Pancreas (tissue), 10 donors: ENCODE data around the gene DOHH. TPM values are rescaled to one million over a fixed set of nuclear protein-coding genes. Genes with fewer than 3 reads are reported as not detected.
A peak's percentile ranks its signal among the peaks of the same experiment; 100 is the strongest.

ENCODE experiments used
- ATAC-seq, 4 donors: fragments of 200-7000 bp; cut with Tn5 transposase; one replicate each; pipeline versions ENCODE4 v1.8.0 to v1.9.1; 2020; ENCODE audit warnings: mild to moderate bottlenecking in 4 of 4, moderate library complexity in 4 of 4
- DNase-seq, 6 donors: peaks; one replicate each; pipeline ENCODE4 v3.0.0-alpha.2; 2020
- FAIRE-seq: peaks from 2 replicates; lab custom pipeline; 2012; peaks lifted over from hg19 to GRCh38; lab: Jason Lieb, UNC
- H3K27ac ChIP-seq, 4 donors: fragments of 200-600 bp; sonication (generic); 1 replicate in 3 of 4; 2 replicates in 1 of 4; pipeline versions ENCODE4 v1.5.0 to v1.8.0; 2020
- H3K27me3 ChIP-seq, 4 donors: fragments of 200-600 bp; one replicate each; pipeline ENCODE4 v1.8.0; 2021
- H3K36me3 ChIP-seq, 3 donors: fragments of 200-600 bp; sonication (generic) in 1 of 3; one replicate each; pipeline versions ENCODE4 v1.5.0 to v1.8.0; 2020 to 2021
- H3K4me1 ChIP-seq, 3 donors: fragments of 200-600 bp; one replicate each; pipeline ENCODE4 v1.8.0; 2021
- H3K4me3 ChIP-seq, 4 donors: fragments of 200-600 bp; sonication (generic) in 2 of 4; one replicate each; pipeline versions ENCODE4 v1.5.0 to v1.8.0; 2020 to 2021
- H3K9me3 ChIP-seq, 4 donors: fragments of 200-600 bp; one replicate each; pipeline ENCODE4 v1.8.0; 2021
- WGBS, 2 donors: extraction: QIAGEN DNeasy Blood & Tissue Kit; methylation state at CpG; one replicate each; pipeline ENCODE4 v1.1.7; 2013; 5-methylcytosine and 5-hydroxymethylcytosine counted together
- intact Hi-C, 3 donors: fragments of 100-400 bp; cut with DNase I; formaldehyde crosslinking; loops; one replicate each; pipeline versions ENCODE4 v1.11.1 to v1.14.2; 2022
- polyA plus RNA-seq, 2 donors: library from polyadenylated mRNA; stranded (reverse); fragments of 200-250 nt; gene quantifications; one replicate each; pipeline ENCODE4 v1.2.3, GENCODE V29; 2013
- total RNA-seq, 6 donors: library from RNA; stranded (reverse); fragmentation: NEBNext Ultra II Directional in 4 of 6; extraction: Animal tissue kit (Norgen Biotek cat#: 25700) in 4 of 6; gene quantifications; one replicate each; pipeline versions ENCODE4 v1.2.1 to v1.2.4, GENCODE V29; 2021 to 2023
- TF ChIP-seq, protein P1 (sequence below), 4 donors: fragments of 200-600 bp; sonication (generic) in 3 of 4; IDR thresholded peaks; one replicate each; pipeline versions ENCODE4 v1.5.0 to v1.8.0; 2021; ENCODE audit warnings: antibody characterized with exemption in 4 of 4
- donor health status: healthy with polysubstance abuse.
- donor health status: DM: no; HTN: no; CAD: no; lungs with moderate emphysema.
- donor health status: DM: no; HTN: no; CAD: no.
- donor health status: control.
- donor health status: control.
- donor health status: Bipolar disorder and iron deficiency.
- donor health status: DM: yes; HTN: yes; CAD: no.
- donor health status: DM: no; HTN: no; CAD: no.
- donor health status: DM: no; HTN: no; CAD: no.
- donor health status: DM: yes; HTN: yes; CAD: no.

Gene DOHH
- total and polyA plus RNA-seq, 8 donors: 3.2 to 10.5 (median 5.0) TPM

DNA sequence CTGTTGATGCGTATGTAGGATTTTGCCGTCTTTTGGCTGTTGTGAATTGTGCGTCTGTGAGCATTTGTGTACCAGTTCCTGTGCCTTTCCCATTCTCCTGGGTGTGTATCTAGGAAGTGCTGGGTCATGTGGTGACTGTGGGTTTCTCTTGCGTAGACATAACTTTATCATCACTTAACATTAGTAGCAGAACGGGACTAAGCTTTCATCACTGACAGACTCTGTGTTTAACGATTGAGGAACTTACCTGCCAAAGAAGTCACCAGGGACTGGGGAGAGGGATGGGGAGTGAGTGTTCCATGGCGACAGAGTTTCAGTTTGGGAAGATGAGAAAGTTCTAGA is 20.6 kb upstream of the DOHH start:
- intact Hi-C loops: no loop called here
- no peaks in the 10 kb centered on the region for H3K27me3 ChIP-seq
- H3K4me3 ChIP-seq: no peak overlapping the region
- H3K9me3 ChIP-seq: no peaks in the 10 kb centered on the region
- TF ChIP-seq, protein P1, sequence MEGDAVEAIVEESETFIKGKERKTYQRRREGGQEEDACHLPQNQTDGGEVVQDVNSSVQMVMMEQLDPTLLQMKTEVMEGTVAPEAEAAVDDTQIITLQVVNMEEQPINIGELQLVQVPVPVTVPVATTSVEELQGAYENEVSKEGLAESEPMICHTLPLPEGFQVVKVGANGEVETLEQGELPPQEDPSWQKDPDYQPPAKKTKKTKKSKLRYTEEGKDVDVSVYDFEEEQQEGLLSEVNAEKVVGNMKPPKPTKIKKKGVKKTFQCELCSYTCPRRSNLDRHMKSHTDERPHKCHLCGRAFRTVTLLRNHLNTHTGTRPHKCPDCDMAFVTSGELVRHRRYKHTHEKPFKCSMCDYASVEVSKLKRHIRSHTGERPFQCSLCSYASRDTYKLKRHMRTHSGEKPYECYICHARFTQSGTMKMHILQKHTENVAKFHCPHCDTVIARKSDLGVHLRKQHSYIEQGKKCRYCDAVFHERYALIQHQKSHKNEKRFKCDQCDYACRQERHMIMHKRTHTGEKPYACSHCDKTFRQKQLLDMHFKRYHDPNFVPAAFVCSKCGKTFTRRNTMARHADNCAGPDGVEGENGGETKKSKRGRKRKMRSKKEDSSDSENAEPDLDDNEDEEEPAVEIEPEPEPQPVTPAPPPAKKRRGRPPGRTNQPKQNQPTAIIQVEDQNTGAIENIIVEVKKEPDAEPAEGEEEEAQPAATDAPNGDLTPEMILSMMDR (IDR thresholded peaks at IDR 0.05): no peak
- H3K4me1 ChIP-seq: peaks cover 0 to 16% (median 7%) of the 10 kb centered on the region in 3 donors
- WGBS, 2 donors: 88% methylated on average over 7 of the region's 7 CpGs
- DNase-seq: no peak
- H3K36me3 ChIP-seq: peaks cover under 1 to 13% (median 5%) of the 10 kb centered on the region in 3 donors
- FAIRE-seq: no peak
- no peak overlapping the region for H3K27ac ChIP-seq
- ATAC-seq: no peak

DNA sequence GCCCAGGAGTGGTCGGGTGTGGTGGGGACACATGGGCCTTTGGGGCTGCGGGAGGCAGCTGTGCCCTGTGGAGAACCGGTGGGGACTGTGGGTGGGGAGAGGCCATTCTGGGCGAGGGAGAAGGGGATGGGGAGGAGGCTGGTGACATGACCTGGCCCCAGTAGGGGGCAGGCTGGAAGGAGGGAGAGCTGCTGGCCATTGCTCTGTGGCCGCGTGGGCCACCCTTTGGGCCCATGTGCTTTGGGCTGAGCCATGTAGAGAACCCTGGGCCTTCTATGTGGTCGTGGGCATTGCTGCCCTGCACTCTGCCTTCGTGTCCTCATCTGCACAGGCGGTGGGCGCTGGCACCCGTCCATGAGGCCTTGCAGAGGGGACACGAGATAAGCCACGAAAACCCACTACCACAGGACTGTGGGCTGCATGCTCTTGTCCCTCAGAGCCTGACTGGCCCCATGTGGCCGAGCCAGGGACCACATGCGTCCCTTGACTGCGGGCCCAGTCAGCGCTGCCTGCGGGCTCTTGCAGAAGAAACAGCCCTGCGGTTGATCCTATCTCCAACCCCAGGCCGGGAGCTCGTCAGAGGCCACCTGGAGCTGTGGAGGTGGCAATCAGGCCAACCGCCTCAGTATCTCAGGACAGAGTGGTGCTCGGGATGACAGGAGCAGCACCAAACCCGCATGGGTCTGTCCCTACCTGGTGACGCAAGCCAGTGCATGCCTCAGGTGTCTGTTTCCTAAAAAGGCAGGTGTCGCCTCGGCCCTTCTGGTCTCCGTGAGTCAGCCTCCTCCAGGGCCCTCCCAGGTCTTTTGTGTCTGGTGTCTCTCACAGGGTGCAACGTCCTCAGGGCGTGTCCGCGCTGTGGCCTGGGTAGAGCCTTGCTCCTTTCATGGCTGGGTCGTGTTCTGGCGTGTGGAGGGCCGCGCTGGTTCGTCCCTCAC is 20.0 kb upstream of the DOHH start:
- TF ChIP-seq, protein P1 (IDR thresholded peaks at IDR 0.05): no peak
- intact Hi-C loops: no loop called here
- WGBS, 2 donors: 90 to 92% methylated on average over 37 of the region's 37 CpGs
- FAIRE-seq (no peak), DNase-seq (peak in 2 of 6 donors; percentile 30 to 50), ATAC-seq (no peak)
- Histone ChIP-seq H3K4me1 (peaks cover 0 to 16% (median 7%) of the 10 kb centered on the region in 3 donors), H3K27me3 (no peaks in the 10 kb centered on the region), H3K9me3 (no peaks in the 10 kb centered on the region), H3K36me3 (peaks cover 0 to 9% (median 5%) of the 10 kb centered on the region in 3 donors), H3K4me3 (no peak overlapping the region), H3K27ac (no peak overlapping the region)

DNA sequence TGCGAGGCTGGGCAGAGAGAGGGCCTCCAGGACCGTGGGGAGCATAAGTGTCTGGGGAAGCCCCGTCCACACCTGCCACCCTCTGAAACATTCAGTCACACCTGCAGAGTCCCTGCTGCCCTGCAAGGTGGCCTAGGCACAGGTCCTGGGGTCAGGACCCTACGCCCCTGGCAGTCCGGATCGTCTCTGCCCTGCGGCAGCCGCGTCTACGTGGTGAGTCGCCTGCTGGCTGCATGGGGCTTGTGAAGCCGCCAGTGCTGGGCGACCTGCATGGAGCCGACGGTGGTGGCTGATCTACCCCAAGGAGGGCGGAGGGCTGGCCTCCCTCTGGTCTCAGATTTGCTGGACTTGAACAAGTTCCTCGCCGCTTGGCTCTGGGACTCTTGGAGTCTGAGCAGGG is 18.7 kb upstream of the DOHH start:
- no peak for FAIRE-seq

DNA sequence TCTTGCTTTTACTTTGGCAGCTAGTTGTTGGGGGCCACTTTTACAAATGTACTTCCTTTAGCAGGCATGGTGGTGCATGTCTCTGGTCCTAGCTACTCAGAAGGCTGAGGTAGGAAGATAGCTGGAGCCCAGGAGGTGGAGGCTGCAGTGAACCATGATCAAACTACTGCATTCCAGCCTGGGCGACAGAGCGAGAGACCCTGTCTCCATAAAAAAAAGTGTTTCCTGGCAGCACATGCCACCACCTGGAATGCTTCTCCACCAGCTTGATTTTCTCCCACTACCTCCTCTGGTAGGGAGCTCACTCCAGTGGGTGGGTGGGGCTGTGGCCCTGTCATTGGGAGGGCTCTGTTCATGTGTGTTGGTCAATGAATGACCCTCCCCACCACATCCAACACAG is 18.2 kb upstream of the DOHH start:
- FAIRE-seq (no peak), ATAC-seq (peak in 2 of 4 donors; percentile 14 to 50), DNase-seq (no peak)
- intact Hi-C loops: no loop called here
- 45 to 48% methylated on average over 2 of the region's 2 CpGs for WGBS, 2 donors
- Histone ChIP-seq H3K27ac (no peak overlapping the region), H3K4me3 (no peak overlapping the region), H3K27me3 (no peaks in the 10 kb centered on the region), H3K4me1 (peaks cover 0 to 16% (median 7%) of the 10 kb centered on the region in 3 donors), H3K36me3 (peaks cover 0 to 5% (median 0%) of the 10 kb centered on the region in 3 donors), H3K9me3 (no peaks in the 10 kb centered on the region)
- TF ChIP-seq, protein P1 (IDR thresholded peaks at IDR 0.05): no peak

More for the DNA sequence above, 18.7 kb upstream of the DOHH start:
- 83% methylated on average over 18 of the region's 18 CpGs for WGBS, 2 donors
- Histone ChIP-seq H3K4me1 (peaks cover 0 to 16% (median 7%) of the 10 kb centered on the region in 3 donors), H3K27me3 (no peaks in the 10 kb centered on the region), H3K36me3 (peaks cover 0 to 9% (median 0%) of the 10 kb centered on the region in 3 donors), H3K4me3 (no peak overlapping the region), H3K9me3 (no peaks in the 10 kb centered on the region), H3K27ac (no peak overlapping the region)
- peak in 2 of 6 donors; percentile 30 to 48 for DNase-seq
- intact Hi-C loops: no loop called here
- TF ChIP-seq, protein P1 (IDR thresholded peaks at IDR 0.05): no peak
- ATAC-seq: no peak

DNA sequence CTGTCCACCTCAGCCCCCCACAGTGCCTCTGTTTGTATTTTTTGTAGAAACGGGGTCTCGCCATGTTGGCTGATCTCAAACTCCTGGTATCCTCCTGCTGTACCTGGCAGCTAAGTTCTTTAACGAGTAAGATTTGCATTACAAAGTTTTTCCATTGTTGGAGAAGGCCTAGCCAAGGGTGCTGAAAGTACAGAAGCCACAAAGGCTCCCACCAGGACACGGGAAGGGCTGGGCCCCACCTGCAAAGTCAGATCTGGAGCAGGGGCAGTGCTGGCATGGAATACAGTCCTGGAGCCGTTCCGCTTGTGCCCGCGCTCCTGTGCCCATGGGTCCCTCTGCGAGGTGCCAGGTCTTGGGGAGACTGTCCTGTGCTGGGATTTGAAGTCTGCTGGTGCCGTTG is 17.8 kb upstream of the DOHH start:
- Histone ChIP-seq H3K27ac (no peak overlapping the region), H3K9me3 (no peaks in the 10 kb centered on the region), H3K27me3 (no peaks in the 10 kb centered on the region), H3K4me1 (peaks cover 0 to 16% (median 10%) of the 10 kb centered on the region in 3 donors), H3K4me3 (no peak overlapping the region), H3K36me3 (peaks cover 0 to 1% (median 0%) of the 10 kb centered on the region in 3 donors)
- WGBS, 2 donors: 51 to 64% methylated on average over 10 of the region's 10 CpGs
- TF ChIP-seq, protein P1 (IDR thresholded peaks at IDR 0.05): no peak
- FAIRE-seq: no peak
- intact Hi-C loops: no loop called here
- no peak for DNase-seq
- no peak for ATAC-seq
